GM21737 (cell line): ENCODE measurements around the gene CXCL8.
"Not testable (repeated sequence)": the region's sequence is repeated elsewhere in the genome, so short reads cannot be mapped to it uniquely, and the experiment has no call there.

Source experiments
- ATAC-seq: cut with Tn5 transposase; IDR thresholded peaks from one replicate; pipeline ENCODE4 v1.9.1; 2021; ENCODE audit warnings: mild to moderate bottlenecking, moderate library complexity; ENCODE audit not compliant: unreplicated experiment

CXCL8 gene

DNA sequence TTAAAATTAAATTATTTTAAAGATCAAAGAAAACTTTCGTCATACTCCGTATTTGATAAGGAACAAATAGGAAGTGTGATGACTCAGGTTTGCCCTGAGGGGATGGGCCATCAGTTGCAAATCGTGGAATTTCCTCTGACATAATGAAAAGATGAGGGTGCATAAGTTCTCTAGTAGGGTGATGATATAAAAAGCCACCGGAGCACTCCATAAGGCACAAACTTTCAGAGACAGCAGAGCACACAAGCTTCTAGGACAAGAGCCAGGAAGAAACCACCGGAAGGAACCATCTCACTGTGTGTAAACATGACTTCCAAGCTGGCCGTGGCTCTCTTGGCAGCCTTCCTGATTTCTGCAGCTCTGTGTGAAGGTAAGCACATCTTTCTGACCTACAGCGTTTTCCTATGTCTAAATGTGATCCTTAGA is at the start of gene CXCL8:
Gene CXCL8, plus strand, starts transcription at position 217 of the 426 bp plus-strand sequence. Its CDS starts 90 bp downstream, at position 307.
- ATAC-seq = no peak

GRCh38 chr4:73691201-73691600 is 49.2 kb upstream of the CXCL8 start:
- not testable (repeated sequence) for ATAC-seq

DNA sequence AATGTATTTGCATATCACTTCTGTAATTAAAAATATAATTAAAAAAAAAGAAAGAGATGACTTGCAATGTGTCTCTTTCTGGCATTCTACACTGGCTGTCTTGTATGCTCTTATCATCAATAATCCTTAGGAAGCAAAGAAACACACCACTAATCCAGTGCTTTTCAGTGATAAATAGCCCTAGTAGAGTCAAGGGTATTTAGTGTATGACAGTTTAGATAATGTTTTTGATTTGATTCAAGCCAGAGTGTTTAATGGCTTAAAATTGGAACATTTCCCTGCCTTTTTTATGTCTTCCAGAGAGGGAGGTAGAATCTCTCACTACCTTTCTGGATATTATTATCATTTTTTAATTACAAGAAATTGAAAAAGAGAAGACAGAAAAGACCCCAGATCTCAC is 48.6 kb upstream of the CXCL8 start:
- no peak for ATAC-seq

DNA sequence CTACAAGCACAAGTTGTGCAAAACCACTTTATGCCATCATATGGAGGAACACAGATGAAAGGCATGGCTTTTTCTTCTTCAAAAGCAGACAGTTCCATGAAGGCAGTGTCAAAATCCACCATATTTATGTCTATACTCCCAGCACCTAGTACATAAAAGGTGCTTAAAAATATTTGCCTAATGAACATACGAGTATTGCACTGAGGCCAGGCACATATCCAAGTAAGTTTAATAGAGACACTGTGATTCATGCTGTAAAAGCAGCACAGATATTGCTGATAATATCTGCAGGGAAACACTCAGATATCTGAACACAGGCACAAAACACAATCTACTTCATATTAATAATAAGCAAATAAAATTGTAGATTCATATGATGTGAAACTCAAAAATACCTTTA is 48.1 kb upstream of the CXCL8 start:
- no peak for ATAC-seq

- ATAC-seq = no peak
These were observed 47.7 kb upstream of the CXCL8 start for GRCh38 chr4:73692701-73693100.

GRCh38 chr4:73693811-73694210 is 46.6 kb upstream of the CXCL8 start:
- no peak for ATAC-seq

GRCh38 chr4:73698217-73698616 is 42.2 kb upstream of the CXCL8 start:
- no peak for ATAC-seq

DNA sequence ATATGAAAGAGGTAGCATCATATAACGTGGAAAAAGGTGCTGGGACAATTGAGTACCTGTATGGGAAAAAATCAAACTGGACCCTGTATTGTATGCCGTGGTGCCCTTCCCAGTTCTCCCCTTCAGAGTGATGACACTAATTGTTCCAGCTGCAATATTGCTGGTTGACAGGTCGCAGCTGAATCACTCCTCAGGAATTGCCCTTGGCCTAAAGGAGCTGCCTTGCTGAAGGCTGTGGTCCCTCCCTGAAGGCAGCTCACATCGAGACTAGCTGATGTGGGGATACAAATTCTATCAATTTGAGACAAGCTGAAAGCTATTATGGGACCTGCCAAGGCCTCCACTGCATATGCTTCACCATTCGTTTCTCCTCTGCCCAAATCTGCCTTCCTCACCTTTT is 39.3 kb upstream of the CXCL8 start:
- ATAC-seq = no peak

- no peak for ATAC-seq
These were observed 37.5 kb upstream of the CXCL8 start for GRCh38 chr4:73702796-73703287.

GRCh38 chr4:73703320-73703719 is 37.0 kb upstream of the CXCL8 start:
- ATAC-seq = no peak

DNA sequence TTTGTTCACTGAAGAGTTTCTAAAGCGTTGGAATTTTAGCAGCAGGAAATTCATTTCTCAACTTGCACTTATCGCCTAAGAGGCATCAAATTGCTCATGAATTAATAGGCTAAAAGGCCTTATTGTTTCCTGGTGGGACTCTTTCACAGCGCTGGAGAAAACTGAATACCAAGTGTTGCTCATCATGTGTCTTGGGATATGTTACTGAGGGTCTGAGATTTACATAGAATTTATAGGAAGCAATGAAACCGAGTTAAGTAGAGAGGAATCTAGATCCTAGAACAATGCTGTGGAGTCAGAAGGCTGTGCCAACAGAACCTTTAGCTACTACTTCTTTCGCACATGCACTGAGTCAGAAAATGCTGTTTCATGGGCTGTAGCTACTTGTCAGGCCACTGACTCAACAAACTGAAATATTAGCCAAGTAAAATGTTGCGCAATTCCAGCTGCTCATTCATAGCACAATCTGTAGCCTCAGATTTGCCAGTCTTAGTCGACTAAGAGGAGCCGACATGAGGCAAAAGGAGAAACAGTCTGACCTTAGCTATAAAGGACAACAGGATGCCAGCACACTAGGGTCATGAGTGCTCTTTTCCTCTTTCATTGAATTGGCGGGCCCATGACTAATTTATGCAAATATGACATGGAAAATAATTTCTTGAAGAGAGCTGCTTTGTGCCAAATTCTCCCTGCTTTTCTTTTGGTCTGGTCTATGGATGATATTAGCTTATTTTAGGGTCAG is 35.9 kb upstream of the CXCL8 start:
- ATAC-seq = no peak

- ATAC-seq = no peak
These were observed 35.3 kb upstream of the CXCL8 start for GRCh38 chr4:73705056-73705432.

DNA sequence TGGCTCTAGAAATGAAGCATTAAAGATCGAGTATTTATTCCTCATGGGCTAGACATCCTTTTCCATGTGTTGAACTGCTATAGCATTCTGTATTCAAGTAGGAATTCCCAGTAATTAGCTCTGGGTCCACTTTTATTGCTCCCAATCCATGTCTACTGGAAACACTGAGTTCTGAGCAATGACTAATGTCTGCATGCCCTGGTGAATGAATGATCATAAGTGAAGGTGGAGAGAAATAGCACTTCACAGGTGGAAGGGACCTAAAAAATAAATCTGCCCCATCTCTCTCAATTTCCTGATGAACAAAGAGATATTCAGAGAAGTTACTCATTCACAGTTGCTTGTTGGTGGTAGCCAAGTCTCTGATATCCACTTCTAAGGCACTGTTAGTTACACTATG is 34.6 kb upstream of the CXCL8 start:
- ATAC-seq = no peak

DNA sequence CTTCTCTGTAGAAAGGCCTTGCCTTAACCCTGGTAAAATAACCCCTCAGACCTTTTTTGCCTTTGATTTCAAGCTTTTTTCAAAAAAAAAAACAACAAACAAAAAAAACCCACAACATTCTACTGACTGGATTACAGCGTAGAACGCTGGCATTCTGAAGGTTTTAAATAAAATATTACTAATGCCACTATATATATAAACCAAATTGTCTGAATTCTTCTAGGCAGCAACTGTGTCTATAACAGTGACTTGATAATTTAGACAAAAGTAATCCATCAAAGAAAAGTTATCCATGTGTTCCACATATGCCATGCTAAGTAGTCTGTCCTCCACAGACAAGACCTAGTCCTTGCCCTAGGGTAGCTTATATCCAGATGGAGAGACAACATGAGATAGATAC is 33.6 kb upstream of the CXCL8 start:
- ATAC-seq = no peak

DNA sequence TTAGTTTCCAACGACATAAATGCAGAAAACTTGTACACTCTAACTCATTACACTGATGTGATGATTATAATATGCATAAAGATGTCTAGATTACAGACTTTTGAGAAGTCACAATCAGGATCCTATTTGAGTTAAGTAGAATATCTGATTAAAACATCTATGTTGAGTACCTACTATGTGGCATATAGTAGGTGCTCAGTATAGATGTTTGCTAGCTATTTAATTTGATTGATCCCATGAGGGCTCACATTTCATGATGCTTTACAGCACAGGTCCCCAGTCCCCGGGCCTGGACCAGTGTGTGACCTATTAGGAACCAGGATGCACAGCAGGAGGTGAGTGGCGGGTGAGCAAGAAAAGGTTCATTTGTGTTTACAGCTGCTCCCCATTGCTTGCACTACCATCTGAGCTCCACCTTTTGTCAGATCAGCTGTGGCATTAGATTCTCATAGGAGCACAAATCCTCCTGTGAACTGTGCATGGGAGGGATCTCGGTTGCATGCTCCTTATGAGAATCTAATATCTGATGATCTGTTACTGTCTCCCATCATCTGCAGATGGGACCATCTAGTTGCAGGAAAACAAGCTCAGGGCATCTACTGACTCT is 33.0 kb upstream of the CXCL8 start:
- no peak for ATAC-seq

GRCh38 chr4:73707918-73708577 is 32.3 kb upstream of the CXCL8 start:
- no peak for ATAC-seq

- no peak for ATAC-seq
These were observed 30.8 kb upstream of the CXCL8 start for GRCh38 chr4:73709451-73710033.

- no peak for ATAC-seq
These were observed 30.3 kb upstream of the CXCL8 start for GRCh38 chr4:73710094-73710493.

GRCh38 chr4:73711989-73712388 is 28.4 kb upstream of the CXCL8 start:
- no peak for ATAC-seq

GRCh38 chr4:73713650-73714049 is 26.7 kb upstream of the CXCL8 start:
- ATAC-seq = no peak

DNA sequence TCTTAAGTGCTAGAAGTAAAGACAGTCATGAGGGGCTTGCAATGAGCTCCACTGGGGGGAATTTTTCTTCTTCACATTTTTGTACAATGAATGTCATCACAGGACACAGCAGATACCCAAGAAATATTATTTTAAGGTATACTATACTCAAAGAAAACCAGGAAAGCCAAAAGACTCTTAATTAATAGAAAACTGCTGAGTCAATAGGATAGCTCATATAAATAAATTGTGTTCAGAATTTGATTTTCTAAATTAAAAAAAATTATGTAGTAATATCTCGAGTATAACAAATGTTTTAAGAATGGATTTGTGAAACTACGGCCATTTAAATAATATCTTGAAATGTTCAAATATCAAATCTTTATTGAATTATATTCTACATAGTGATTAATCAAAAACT is 25.7 kb upstream of the CXCL8 start:
- ATAC-seq = no peak

- no peak for ATAC-seq
These were observed 24.7 kb upstream of the CXCL8 start for GRCh38 chr4:73715659-73716058.
